GM21717 (cell line): ENCODE data around the gene KRT39.

Experiments used
- ATAC-seq: cut with Tn5 transposase; IDR thresholded peaks from one replicate; pipeline ENCODE4 v1.9.1; 2021; ENCODE audit warnings: mild to moderate bottlenecking, moderate library complexity; ENCODE audit not compliant: unreplicated experiment

KRT39 gene

DNA sequence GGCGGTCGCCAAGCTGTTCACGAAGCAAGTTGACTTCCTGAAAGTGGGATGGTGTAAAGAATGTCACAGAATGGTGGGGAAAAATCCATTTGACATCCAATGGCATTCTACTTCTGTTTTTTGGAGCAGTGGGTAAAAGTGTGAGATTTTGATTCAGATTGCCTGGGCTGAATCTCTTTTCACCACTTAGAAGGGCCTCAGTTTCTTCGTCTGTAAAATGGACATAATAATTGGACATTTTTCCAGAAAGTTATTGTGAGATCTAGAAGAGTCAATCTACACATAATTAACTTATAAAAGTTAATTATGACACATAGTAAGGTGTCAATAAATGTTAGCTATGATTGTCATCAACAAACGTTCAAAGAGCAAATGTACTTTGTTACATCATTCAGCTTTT is 14.4 kb upstream of the KRT39 start:
- no peak for ATAC-seq

DNA sequence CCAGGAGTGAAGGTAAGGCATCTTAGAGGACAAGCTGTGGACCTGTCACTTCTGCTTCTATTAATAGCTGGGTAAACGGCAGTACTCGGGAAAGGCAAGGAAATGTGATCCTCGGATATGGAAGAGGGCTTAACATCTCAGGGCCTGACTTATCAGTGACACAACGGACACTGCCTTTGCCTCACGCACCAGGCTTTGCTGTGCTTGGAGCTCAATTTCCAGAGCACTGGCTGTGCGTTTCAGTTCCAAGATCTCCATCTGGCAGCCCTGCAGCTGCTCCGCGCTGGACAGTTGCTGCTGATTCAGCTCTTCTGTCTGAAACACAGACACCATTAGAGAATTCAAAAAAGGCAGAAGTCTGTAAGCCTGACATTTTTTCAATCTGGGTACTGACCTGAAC is 13.8 kb upstream of the KRT39 start:
- no peak for ATAC-seq

DNA sequence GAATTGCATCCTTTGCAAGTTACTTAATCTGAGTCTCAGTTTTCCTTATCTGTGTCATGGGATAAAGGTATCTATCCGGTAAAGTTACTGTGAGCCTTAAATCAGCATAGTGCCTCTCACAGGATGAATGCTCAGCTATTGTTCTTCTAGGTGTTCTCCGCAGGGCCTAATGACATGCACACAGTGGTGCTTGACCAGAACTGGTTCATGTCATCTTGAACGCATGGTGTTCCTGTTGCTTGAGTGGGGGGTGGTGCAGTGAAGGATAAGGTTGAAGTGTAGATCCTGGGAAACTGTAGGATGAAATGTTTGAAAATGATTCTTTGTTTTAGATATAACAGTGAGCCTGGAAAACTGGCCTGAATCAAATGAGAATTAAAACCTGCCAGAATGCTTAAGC is 13.4 kb upstream of the KRT39 start:
- no peak for ATAC-seq

DNA sequence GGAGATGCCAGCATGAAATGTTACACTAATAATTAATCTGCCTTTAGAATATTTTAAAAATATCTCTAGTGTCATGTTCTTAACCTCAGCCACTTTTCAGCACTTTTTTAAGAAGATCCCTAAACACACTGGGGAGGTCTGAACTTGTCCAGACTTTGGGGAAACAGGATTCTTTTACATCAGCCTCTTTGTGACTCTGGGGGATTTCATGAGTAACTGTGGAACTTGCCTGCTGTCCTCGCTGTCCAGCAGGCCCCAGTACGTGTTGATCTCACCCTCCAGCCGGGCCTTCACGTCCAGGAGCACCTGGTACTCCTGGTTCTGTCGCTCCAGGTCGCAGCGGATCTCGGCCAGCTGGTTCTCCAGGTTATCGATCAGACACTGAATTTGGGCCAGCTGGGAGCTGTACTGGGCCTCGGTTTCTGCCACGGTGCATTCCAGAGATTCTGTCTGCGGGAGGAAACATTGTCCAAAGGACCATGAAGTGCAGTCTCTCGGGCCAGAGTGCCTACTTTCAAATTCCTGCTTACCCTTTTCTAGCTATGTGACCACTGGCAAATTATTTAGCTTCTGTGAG is 11.9 kb upstream of the KRT39 start:
- ATAC-seq = no peak

DNA sequence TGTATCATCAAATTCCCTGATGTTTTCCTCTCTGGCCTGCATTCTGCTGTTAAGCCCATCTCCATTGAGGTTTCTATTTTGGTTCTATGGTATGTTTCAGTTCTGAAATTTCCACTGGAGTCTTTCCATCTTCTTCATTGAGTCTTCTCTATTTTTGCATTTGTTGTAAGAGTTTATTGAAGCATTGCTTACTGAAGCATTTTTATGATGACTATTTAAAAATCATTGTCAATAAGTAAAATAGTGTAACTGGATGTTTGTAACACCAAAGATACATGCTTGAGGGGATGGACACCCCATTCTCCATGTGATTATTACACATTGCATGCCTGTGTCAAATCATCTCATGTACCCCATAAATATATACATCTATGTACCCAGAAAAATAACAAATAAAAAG is 8.8 kb upstream of the KRT39 start:
- ATAC-seq = no peak

DNA sequence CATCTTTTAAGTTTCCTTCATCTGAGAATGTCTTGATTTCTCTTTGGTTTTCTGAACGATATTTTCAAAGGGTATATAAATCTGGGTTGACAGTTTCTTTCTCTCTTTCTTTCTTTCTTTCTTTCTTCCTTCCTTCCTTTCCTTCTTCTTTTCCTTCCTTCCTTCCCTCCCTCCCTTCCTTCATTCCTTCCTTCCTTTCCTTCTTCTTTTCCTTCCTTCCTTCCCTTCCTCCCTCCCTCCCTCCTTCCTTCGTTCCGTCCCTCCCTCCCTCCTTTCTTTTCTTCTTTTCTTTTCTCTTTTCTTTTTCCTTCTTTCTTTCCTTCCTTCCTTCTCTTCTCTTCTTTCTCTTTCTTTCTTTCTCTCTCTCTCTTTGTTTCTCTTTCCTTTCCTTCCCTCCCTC is 7.6 kb upstream of the KRT39 start:
- ATAC-seq = no peak

DNA sequence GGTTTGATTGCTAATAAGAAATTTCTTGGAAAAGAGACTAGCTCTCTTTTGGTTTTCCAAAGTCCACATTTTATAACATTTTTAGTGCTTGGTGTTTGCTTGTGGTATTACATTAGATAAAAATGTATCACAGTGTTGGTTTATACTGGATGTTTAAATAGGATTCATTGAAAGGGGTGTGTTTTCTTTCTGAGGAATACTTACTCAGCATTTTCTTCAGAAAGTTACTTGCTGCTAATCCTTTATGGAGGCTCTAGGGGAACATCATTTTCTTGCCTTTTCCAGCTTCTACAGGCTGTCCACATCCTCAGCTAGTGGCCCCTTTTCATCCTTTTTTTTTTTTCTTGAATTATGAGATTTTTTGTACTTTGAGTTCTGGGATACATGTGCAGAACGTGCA is 834 bp upstream of the KRT39 start:
- no peak for ATAC-seq

DNA sequence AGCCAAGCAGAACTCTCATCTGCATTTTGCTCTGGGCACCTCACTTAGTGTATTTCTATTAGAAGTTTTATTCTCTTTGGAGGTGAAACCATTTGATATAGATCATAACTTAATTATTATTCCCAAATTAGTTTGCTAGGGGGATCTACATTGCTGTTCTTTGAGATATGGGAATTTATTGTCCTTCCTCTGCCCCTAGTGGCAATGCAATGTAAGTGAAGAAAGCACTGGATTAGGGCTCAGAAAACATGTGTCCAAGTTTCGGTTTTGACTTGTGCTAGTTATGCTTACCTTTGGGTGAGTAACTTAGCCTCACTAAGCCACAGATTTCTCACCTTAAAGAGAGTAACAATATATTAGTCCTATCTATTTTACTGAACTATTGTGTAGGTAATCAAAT is 2.9 kb downstream of the KRT39 start:
- no peak for ATAC-seq

DNA sequence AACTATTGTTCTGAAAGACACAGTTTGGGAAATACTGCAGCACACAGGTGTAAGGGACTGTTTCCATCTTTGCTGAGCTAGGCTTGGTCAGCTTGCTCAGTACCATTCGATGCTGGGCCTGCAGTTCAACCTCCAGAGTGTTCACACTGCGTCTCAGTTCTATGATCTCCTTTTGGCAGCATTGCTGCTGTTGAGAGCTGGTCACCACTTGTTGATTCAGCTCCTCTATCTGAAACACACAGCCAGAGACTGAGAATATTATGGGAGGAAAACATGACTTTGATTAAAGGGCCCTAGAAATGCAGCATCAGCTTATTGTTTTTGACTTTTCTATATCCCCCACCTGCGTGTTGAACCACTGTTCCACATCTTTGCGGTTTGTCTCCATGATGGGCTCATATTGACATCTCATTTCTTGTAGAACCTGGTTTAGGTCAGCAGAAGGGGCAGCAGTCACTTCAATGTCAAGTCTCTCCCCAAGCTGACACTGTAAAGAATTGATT is 4.6 kb downstream of the KRT39 start:
- ATAC-seq = no peak

DNA sequence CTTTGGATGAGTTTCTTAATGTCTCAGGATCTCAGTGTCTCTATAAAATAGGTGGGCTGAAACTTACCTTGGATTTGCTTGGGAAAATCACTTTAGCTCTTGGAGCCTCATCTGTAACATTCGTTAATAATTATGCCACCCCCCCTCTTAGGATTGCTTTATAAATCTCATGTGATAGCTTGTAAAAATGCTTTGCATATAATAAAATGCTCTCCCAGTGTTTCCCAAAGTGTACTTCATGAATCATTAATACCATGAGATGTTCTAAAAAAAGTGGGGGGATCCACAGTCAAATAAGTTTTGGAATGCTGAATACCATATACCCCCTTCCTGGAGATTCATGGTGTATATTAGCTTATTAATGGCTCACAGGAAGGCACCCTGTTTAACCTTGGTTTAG is 5.2 kb downstream of the KRT39 start:
- ATAC-seq = no peak

DNA sequence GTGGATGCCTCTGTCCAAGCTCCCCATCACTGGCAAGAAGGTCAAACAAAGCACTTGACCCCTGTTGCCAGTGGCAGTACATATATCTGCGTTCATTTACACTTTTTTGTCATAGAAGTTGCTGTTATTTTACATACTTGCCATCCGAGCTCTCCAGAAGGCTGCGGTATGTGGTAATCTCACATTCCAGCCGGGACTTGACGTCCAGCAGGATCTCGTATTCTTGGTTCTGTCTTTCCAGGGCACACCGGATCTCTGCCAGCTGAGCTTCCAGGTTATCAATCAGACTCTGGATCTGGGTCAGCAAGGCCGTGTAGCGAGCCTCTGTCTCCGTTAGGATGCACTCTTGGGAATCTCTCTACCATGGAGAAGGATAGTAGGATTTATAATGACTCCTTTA is 6.6 kb downstream of the KRT39 start:
- ATAC-seq = no peak

DNA sequence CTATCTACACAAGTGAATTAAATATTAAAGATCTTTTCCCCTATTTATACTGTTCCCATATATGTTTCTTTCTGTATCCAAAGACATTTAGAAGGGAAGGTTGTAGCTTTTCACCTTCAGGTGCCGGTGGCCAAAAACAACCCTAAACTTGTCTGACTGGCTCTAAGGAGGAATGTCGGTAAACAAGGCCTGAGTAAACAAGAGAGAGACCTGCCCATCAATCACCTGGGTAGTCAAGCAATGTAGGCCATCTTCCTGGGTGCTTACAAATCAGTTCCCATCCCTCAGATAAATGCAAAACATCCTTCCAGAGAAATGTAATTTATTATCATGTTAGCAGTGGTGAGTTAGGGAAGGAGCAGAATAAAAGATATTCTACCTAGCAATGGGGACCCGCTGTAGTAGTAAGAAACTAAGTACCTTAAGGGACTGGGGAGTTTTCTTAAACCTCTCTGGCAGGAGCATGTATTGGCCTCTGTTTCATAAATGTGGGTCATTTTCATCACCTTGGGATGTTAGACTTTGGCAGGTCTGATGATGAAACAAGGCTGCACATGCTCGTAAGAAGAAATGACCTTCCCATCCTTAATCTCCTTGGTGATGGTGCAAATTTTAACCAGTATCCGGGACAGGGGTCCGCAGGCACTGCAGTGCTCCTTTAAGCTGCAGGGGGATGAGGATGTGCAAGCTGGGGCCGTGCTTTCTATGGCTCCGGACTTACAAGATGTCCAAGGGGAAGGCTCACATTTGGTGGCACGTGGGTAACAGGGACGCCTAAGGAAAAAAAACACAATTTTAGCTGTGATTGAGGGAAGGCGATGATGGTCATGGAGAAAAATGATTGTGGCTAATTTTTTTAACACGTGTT is 8.4 kb downstream of the KRT39 start:
- no peak for ATAC-seq

DNA sequence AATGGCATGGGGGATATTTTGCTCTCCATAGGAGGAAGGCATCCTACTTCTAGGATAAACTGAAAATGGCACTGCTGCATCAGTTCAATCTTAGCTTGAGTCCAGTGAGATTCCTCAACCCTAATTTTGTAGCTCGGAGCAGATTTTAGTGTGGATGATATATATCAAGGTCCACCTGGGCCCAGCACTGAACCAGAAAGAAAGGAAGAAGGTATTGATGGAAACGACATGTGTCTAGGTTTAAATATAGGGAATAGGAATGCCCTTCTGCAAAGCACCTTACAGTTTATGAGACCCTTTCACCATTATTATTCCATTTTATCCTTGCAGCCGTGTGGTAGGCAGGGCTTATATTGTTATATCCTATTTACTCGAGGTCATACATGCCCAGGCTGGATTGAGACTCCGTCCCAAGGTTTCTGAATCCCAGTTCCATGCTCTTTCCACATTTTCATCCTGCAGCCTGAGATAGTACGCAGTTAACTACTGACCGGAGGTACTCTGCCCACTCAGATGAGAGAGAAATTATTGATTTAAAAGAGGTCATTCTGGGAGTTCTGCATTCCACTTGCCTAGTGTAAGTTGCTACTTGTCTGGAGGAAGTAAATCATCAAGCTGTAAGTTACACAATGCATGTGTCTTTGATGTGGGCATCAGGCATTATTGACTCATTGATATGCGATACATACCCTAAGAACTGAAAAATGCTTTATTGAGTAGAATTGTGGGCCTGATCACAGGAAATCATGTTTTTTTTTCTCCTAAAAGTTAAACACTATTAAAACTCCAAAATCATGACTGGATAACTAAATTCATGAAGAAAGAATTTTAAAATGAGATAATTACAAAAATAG is 10.1 kb downstream of the KRT39 start:
- no peak for ATAC-seq

DNA sequence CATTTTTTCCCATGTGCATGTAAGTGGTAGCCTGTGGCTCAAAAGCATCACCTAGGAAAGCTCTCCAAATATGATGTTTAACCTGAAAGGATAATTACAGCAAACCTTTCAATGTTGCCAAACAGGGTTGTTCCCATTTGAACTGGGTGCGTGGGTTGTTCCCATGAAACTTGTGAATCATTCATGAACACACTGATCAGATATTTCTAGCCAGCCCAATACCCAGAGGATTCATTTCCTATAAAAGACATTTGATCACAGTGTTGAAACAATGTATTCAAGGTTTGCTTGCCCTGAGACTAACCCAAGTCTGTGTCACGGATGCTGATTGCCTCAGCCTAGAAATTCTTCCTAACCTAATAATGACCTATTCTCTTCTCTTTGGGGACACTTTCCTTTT is 12.9 kb downstream of the KRT39 start:
- ATAC-seq = no peak

DNA sequence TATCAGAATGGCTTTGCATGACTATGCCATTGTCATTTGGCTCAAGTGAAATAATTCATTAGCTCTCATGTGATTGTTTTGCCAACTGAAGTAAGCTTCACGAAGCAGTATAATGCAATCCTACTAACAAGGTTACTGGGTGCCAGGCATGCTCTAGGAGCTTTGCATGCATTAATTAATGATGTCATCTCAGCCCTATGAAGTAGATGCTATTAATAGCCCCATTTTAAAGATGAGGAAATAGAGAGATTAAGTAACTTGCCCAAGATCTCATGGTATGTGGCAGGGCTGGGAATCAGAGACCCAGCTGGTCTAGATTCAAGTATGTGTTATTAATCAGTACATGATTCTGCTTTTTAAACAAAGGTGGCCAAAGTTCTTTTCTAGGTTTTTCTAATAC is 14.1 kb downstream of the KRT39 start:
- ATAC-seq = no peak

DNA sequence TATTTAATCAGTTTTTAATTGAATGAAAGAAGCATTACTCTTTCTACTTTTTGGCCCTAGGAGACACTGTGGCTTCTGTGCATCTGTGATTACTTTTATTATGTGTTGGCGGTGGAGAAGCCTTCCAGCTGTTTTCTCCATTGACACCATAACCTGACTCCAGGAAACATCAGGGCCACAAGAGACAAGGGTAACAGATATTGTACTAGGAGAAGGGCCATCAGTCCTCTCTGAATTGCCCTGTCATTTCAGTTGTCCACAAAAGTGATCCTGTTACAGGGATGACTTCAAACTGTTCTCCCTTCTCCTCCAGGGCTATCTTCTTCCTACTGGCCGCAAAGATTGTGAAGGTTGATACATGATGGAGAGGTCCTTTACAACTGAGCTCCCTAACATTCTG is 14.6 kb downstream of the KRT39 start:
- no peak for ATAC-seq

DNA sequence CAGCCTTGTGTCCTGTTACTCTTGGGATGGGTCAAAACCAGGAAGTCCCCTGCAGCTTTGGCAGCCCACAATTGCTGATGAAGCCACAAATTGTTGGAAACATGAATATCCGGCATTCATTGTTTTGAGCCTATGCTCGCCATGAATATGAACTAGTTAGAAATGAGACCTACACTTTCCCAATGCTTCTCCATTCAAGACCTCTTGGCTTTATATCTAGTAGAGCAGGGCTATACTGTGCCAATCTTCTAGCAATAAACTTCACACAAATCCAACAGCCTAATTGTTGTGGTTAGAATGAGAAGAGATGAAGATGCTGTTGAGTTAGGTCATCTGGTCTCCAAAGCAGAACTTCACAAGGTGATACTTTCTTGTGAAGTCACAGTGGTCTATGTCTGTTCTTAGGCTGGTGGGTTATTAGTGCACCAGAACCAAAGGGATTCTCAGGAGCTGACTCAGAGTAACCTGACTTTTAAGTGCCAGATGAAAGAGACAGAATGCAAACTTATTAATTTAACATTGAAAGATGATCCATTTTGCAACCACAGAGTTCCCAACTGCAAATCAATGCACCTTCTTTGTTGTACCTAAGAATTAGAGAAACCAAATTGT is 15.6 kb downstream of the KRT39 start:
- no peak for ATAC-seq

DNA sequence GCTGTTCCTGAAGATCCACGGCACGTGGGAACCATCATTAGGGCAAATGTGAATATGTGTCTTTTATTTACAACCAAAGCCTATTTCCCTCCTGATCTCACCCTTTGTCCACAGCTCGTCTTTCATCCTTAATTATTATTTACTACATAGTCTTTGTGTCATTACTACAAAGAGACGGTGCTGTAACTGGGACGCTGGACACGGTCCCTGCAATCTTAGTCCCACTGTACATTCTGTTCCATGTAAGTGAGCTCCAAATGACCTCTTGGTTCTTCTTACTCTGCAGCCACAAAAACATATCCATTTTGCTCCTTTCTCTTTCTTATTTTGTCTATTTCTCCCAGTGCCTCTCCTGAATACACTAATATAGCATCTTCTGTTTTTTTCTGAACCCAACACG is 16.6 kb downstream of the KRT39 start:
- ATAC-seq = no peak

DNA sequence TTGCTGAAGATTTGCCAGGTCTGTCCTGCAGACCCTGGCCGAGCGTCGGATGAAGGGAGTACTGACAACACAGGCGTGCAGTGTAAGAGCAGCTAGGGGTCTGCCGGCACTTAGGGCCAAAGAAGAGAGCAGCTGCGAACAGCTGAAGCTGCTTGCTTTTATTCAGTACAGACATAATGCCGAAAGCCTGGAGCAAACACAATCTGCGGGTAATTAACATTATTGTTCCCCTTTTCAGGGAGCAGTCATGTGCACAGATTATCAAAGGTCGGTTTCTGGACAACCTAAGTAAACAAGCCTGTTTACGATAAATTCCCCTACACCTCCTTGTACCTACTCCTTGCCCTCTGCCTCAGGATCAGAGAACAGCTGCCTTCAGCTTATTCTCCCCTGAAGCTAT is 17.3 kb downstream of the KRT39 start:
- ATAC-seq = no peak

DNA sequence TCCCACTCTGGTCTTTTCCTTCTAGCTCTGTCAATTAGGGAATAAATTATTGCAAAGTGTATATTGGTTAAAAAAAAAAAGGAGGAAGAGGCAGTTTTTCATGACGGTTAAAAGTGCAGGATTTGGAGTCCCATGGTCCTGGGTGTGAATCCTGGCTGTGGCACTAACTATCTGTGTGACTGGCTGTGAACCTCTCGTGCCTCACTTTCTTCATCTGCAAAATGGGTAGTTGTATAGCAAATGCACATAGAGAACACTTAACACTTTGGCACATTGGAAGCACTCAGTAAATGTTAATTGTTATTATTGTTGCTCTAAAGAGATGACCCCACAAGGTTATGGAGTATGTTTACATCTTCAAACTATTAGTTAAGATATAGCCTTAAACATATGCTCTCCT is 18.8 kb downstream of the KRT39 start:
- ATAC-seq = no peak

DNA sequence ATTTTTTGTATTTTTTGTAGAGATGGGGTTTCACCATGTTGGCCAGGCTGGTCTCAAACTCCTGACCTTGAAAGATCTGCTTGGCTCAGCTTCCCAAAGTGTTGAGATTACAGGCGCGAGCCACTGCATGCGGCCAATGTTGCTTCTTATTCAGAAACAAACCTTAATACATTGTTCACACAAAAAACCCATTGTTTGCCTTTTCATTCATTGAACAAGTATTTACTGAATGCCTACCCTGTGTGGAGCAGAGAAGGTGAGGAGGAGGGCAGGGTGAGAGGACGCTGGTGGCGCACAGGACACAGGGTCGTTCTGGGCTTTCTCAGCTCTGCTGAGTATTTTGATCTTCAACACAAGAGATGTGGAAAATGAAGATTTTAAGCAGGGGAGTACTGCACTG is 21.3 kb downstream of the KRT39 start:
- ATAC-seq = no peak
